T-helper 1 cell treated with Interleukin-12 subunit alpha and Interleukin-12 subunit beta and Interleukin-4 antibody, amounts not matched to agents 30 ng/mL and 1 ng/mL, for 36 hours (primary cell): Measurements from ENCODE around the gene GCNA. TPM values are rescaled to one million over a fixed set of nuclear protein-coding genes. Genes with fewer than 3 reads are reported as not detected.
"Not testable (repeated sequence)": the region's sequence is repeated elsewhere in the genome, so short reads cannot be mapped to it uniquely, and the experiment has no call there.

Source experiments
- intact Hi-C: fragments of 100-400 bp; cut with micrococcal nuclease; formaldehyde crosslinking; loops from one replicate; pipeline ENCODE4 v1.15.1; 2024
- total RNA-seq: library from RNA; stranded (reverse); gene quantifications from 2 replicates; pipeline ENCODE4 v1.2.3, GENCODE V29; 2022

The GCNA gene
- total RNA-seq, 1 donor from 2014 or later = 5.7 TPM

DNA sequence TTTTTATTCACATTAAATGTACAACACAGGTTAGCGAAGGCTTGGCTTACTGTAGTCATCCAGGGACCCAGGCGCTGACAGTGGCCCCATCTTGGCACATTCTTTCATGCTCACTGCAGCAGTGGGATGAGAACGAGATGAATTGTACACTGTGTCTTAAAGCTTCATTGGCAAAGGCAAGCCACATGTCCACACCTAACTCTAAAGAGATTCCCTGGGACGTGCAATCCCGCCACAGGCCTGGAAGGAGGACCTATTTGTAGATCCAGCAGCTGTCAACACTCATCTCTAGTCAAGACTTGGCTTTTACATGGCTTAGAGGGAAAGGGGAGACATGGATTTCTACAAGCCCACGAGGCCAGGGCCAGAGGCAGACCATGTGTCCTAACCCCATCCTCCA is 56.1 kb downstream of the GCNA start:
- intact Hi-C loops = no loop called here

GRCh38 chrX:71636438-71637252 is 58.4 kb downstream of the GCNA start:
- intact Hi-C loops = no loop called here

- intact Hi-C loops = no loop called here
Observed at GRCh38 chrX:71637253-71637618, 59.0 kb downstream of the GCNA start.

DNA sequence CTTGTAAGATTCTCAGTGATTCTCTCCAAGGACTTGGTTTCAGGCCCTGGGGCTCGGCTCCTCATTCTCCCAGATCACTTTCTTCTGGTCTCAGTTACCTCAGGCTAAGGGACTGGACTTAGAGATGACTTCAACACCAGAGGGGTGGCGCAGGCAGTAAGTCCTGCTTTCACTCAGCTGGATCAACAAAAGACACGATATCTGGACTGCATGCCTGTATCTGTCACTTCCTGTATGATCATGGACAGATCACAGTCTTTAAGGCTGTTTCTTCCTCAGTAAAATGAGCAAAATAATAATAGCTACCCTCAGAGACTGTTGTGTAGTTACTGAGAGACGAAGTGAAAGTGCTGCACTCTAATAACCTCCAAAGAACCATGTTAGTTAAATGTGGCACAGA is 59.6 kb downstream of the GCNA start:
- intact Hi-C loops = loop anchor here (1.0 kb wide), 1 partner anchor 16 kb away; no protein-coding TSS in a partner anchor

GRCh38 chrX:71638409-71638808 is 60.2 kb downstream of the GCNA start:
- intact Hi-C loops = loop anchor here (1.0 kb wide), 1 partner anchor 16 kb away; no protein-coding TSS in a partner anchor

DNA sequence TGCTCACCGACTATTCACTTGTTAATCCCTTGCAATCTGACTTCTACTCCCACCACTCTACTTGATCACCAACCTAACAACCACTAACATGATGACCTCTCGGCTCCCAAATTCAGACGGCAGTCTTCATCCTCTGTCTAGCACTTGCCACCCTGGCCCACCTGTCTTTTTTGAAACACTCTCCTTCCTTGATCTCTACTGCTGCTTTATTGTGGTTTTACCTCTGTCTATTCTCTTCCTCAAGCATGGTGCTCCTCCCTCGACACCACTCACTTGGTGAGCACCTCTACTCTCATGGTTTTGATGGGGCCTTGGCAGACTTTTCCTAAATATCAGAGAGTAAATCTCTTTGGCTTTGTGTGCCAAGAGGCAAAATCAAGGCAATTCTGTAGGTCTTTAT is 61.8 kb downstream of the GCNA start:
- intact Hi-C loops = no loop called here

- intact Hi-C loops = not testable (repeated sequence)
Observed at GRCh38 chrX:71644406-71644805, 66.2 kb downstream of the GCNA start.

- intact Hi-C loops = loop anchor here (1.0 to 5.0 kb wide), 3 partner anchors 28 to 88 kb away; no protein-coding TSS in a partner anchor
Observed at GRCh38 chrX:71650333-71650969, 72.2 kb downstream of the GCNA start.

DNA sequence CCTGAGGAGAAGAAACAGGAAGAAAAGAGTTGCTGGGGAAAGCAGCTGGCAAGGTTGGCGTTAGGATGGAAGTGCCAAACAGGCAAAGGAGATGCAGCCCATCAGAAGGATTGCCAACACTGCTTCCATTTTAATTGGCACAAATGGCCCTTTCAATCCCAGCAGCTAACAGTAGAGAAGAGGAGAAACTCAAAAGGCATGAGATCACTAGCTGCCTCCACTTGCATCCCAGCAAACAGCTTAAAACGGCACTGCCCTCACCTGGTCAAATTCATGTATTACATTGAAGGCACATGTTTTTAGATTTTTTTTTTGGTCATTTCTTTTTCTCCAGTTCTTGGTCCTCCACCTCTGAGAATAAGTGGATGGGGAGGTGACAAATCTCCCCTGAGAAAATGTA is 74.2 kb downstream of the GCNA start:
- intact Hi-C loops = loop anchor here (1.0 to 5.0 kb wide), 5 partner anchors 34 to 222 kb away; partner anchors contain the start of gene CXCR3

GRCh38 chrX:71653344-71653743 is 75.1 kb downstream of the GCNA start:
- intact Hi-C loops = loop anchor here (2.0 to 5.0 kb wide), 3 partner anchors 71 to 223 kb away; no protein-coding TSS in a partner anchor

DNA sequence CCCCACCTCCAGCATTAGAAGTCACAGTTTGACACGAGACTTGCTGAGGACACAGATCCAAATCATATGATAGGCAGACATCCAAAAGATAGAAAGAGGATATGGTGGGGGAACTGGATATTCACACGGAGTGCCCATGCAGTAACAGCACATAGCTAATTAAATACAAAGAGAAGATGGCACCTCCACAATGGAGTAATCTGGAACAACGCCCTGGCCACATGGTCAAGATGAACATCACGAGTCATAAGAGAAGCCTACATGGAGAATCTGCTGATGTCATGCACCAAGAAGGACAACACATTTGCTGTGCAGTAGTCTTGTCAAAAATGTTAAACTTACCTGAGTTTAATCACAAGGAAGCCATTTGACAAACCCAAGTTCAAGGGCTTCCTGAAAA is 79.0 kb downstream of the GCNA start:
- intact Hi-C loops = loop anchor here (5.0 kb wide), 1 partner anchor 690 kb away; no protein-coding TSS in a partner anchor

DNA sequence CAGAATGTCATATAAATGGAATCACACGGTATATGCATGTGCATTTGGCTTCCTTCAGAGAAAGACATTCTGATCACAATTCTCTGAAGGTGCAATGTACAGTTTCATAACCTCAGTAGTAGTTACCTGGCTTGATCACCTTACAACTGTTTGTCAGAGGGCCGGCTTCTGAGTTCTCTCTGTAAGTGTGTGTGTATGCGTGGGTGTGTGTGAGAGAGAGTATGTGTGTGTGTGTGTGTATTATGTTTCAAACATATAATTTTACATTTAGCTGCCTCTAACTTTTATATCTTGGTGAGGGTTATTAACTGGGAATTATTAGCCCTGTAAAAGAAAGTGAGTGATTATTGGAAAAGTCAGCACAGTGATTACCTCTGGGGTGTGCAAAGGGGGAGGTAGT is 81.1 kb downstream of the GCNA start:
- intact Hi-C loops = loop anchor here (5.0 kb wide), 1 partner anchor 692 kb away; no protein-coding TSS in a partner anchor

DNA sequence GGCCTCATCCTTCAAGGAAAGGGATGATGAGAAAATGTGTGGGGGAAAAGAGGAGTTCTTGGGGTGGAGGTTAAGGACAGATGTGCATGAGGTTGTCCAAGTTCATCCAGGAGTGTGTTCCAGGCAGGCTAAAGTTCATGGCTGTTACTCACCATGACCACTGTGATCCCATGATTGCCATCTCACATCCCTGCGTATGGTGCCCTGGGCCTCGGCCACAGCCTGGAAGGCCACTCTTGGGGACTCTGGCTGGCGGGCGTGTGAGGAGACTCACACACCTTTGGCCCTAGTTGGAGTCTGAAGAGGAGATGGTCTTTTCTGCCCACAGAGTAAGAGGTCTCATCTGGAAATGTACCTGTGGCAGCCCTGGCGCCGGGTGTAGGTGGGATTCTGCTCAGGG is 81.7 kb downstream of the GCNA start:
- intact Hi-C loops = loop anchor here (5.0 kb wide), 1 partner anchor 693 kb away; no protein-coding TSS in a partner anchor

DNA sequence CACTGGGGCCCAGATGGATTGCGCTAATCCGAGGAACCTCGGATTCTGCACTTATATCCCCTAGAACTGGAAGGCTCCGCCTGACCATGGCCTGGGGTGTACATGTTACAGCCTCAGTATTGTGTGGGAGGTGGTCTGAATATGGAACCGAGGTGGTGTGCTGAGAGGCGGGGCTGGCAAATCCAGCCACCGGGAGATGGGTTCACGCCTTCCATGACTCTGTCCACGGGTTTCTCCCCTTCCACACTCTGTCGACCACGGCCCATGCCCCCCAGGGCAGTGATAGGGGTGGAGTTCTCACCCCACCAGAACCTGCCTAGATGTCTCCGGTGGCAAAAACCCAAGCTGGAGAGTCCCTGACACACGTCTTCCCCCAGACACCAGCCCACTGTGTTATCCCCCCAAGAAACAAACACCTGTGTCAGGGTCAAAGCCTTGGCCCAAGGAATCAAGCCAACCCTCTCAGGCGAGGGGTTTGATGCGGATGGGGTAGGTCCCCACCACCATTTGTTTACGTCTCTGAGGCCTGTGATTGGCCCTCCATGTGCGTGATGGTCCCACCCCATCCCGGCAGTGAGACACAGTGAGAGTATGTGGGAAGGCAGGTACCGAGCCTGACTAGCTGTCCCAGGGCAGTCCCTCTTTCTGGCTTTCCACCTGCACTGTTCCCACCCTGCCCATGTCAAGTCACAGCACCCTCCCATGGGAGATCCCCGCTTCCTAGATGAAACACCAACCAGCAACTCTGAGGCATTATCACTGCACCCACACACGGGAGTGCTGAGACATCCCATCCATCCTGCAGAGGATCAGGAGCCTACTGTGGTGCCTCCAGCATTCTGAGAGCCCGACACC is 82.6 kb downstream of the GCNA start:
- intact Hi-C loops = no loop called here

GRCh38 chrX:71661919-71662318 is 83.7 kb downstream of the GCNA start:
- intact Hi-C loops = no loop called here

- intact Hi-C loops = not testable (repeated sequence)
Observed at GRCh38 chrX:71662654-71663053, 84.4 kb downstream of the GCNA start.

Other genes starting within 250 kb of the GCNA start
- gene TAF1, start 212.1 kb upstream of the GCNA start, total RNA-seq = 40.9 and 47.2 TPM in 2 replicates
- 309 and 317 TPM in 2 replicates for gene OGT, start 45.3 kb upstream of the GCNA start, total RNA-seq
- 163 and 166 TPM in 2 replicates for gene CXCR3, start 40.1 kb downstream of the GCNA start, total RNA-seq
- not detected in 2 replicates for gene CXorf49, start 139.8 kb downstream of the GCNA start, total RNA-seq
- gene CXorf49B, start 184.9 kb downstream of the GCNA start, total RNA-seq = not detected in 2 replicates